Measurements from ENCODE around the gene TEX54. TPM values are rescaled to one million over a fixed set of nuclear protein-coding genes. Genes with fewer than 3 reads are reported as not detected.
A peak's percentile ranks its signal among the peaks of the same experiment; 100 is the strongest.

TEX54 gene
- total and polyA plus RNA-seq, 2 of the 4 experiments (the other 2 are of a cell fraction): not detected

Small RNAs within 50 kb of the gene (microRNA-seq; reads per million reads assigned to microRNA genes)
- 1.1 to 41.3 reads per million in 2 experiments for gene MIR6514 (ENCODE audit: insufficient read depth in 1 of 2, insufficient read length in 1 of 2, unreplicated experiment in 1 of 2)
- not detected for gene MIR6748 (ENCODE audit: unreplicated experiment)
- not detected for gene RF00099 (ENCODE audit: insufficient read depth, insufficient read length)
- gene RNU6-118P (ENCODE audit: insufficient read depth, insufficient read length): not detected
- gene SNORD22 (ENCODE audit: insufficient read depth, insufficient read length): not detected
- gene SNORD26 (ENCODE audit: insufficient read depth, insufficient read length): not detected
- gene SNORD27 (ENCODE audit: insufficient read depth, insufficient read length): not detected
- not detected for gene SNORD28 (ENCODE audit: insufficient read depth, insufficient read length)
- gene SNORD30 (ENCODE audit: insufficient read depth, insufficient read length): 51.7 reads per million, percentile 75 among the genes with 10 or more reads in this experiment

Small RNAs within 50 kb of the gene (small RNA-seq; reads per million reads assigned to genes)
- gene MIR6514: 0 to 7.2 (median 3.7) reads per million in 5 experiments
- 0 reads per million in 5 experiments for gene RF00099
- 0 reads per million in 5 experiments for gene RNU6-118P
- 0 reads per million in 5 experiments for gene SNORD22
- 0 reads per million in 5 experiments for gene SNORD26
- gene SNORD27: 0 reads per million in 5 experiments
- gene SNORD28: 0 reads per million in 5 experiments
- gene SNORD30: 4.6 to 261 (median 33.3) reads per million in 5 experiments

Other genes starting within 250 kb of the TEX54 start
- gene TUT1, start 241.3 kb downstream of the TEX54 start, total RNA-seq (2012; rRNA removed): 3.3 and 4.3 TPM in 2 replicates
- 10.1 TPM in 2 replicates for gene TUT1, start 241.3 kb downstream of the TEX54 start, polyA plus RNA-seq (2012; rRNA removed)
- gene MTA2, start 231.0 kb downstream of the TEX54 start, total RNA-seq (2012; rRNA removed): 126 and 136 TPM in 2 replicates
- 28.0 and 34.8 TPM in 2 replicates for gene MTA2, start 231.0 kb downstream of the TEX54 start, polyA plus RNA-seq (2012; rRNA removed)
- 4.4 and 5.0 TPM in 2 replicates for gene EML3, start 220.1 kb downstream of the TEX54 start, total RNA-seq (2012; rRNA removed)
- gene EML3, start 220.1 kb downstream of the TEX54 start, polyA plus RNA-seq (2012; rRNA removed): 24.7 and 26.1 TPM in 2 replicates
- gene ROM1, start 219.6 kb downstream of the TEX54 start, total RNA-seq (2012; rRNA removed): 2.2 TPM in 2 replicates
- 1.7 and 2.5 TPM in 2 replicates for gene ROM1, start 219.6 kb downstream of the TEX54 start, polyA plus RNA-seq (2012; rRNA removed)
- gene B3GAT3, start 210.9 kb downstream of the TEX54 start, total RNA-seq (2012; rRNA removed): 10.4 and 10.6 TPM in 2 replicates
- gene B3GAT3, start 210.9 kb downstream of the TEX54 start, polyA plus RNA-seq (2012; rRNA removed): 38.4 and 51.7 TPM in 2 replicates
- 182 and 209 TPM in 2 replicates for gene GANAB, start 186.2 kb downstream of the TEX54 start, total RNA-seq (2012; rRNA removed)
- 323 and 344 TPM in 2 replicates for gene GANAB, start 186.2 kb downstream of the TEX54 start, polyA plus RNA-seq (2012; rRNA removed)
- gene INTS5, start 179.5 kb downstream of the TEX54 start, total RNA-seq (2012; rRNA removed): 8.9 and 11.8 TPM in 2 replicates
- gene INTS5, start 179.5 kb downstream of the TEX54 start, polyA plus RNA-seq (2012; rRNA removed): 14.7 and 14.8 TPM in 2 replicates
- gene C11orf98, start 167.6 kb downstream of the TEX54 start, total RNA-seq (2012; rRNA removed): 41.2 and 53.6 TPM in 2 replicates
- 62.3 and 68.9 TPM in 2 replicates for gene C11orf98, start 167.6 kb downstream of the TEX54 start, polyA plus RNA-seq (2012; rRNA removed)
- 6.4 and 7.9 TPM in 2 replicates for gene CSKMT, start 167.5 kb downstream of the TEX54 start, total RNA-seq (2012; rRNA removed)
- 5.3 and 6.2 TPM in 2 replicates for gene CSKMT, start 167.5 kb downstream of the TEX54 start, polyA plus RNA-seq (2012; rRNA removed)
- gene UQCC3, start 161.2 kb downstream of the TEX54 start, total RNA-seq (2012; rRNA removed): 5.7 and 6.7 TPM in 2 replicates
- 9.7 and 13.7 TPM in 2 replicates for gene UQCC3, start 161.2 kb downstream of the TEX54 start, polyA plus RNA-seq (2012; rRNA removed)
- gene LBHD1, start 160.6 kb downstream of the TEX54 start, total RNA-seq (2012; rRNA removed): 1.4 and 1.6 TPM in 2 replicates
- gene LBHD1, start 160.6 kb downstream of the TEX54 start, polyA plus RNA-seq (2012; rRNA removed): 2.9 and 4.0 TPM in 2 replicates
- 50.0 and 83.0 TPM in 2 replicates for gene UBXN1, start 153.8 kb downstream of the TEX54 start, total RNA-seq (2012; rRNA removed)
- gene UBXN1, start 153.8 kb downstream of the TEX54 start, polyA plus RNA-seq (2012; rRNA removed): 81.6 and 96.9 TPM in 2 replicates
- 0.28 and 0.36 TPM in 2 replicates for gene LRRN4CL, start 143.3 kb downstream of the TEX54 start, total RNA-seq (2012; rRNA removed)
- gene LRRN4CL, start 143.3 kb downstream of the TEX54 start, polyA plus RNA-seq (2012; rRNA removed): 0.84 and 1.1 TPM in 2 replicates
- gene BSCL2, start 125.4 kb downstream of the TEX54 start, total RNA-seq (2012; rRNA removed): 19.4 and 26.2 TPM in 2 replicates
- 46.0 and 47.1 TPM in 2 replicates for gene BSCL2, start 125.4 kb downstream of the TEX54 start, polyA plus RNA-seq (2012; rRNA removed)
- gene GNG3, start 125.2 kb downstream of the TEX54 start, total RNA-seq (2012; rRNA removed): not detected in 2 replicates
- not detected in 2 replicates for gene GNG3, start 125.2 kb downstream of the TEX54 start, polyA plus RNA-seq (2012; rRNA removed)
- gene HNRNPUL2, start 105.4 kb downstream of the TEX54 start, total RNA-seq (2012; rRNA removed): 3.9 and 5.0 TPM in 2 replicates
- 25.5 and 30.2 TPM in 2 replicates for gene HNRNPUL2, start 105.4 kb downstream of the TEX54 start, polyA plus RNA-seq (2012; rRNA removed)
- gene TTC9C, start 104.4 kb downstream of the TEX54 start, total RNA-seq (2012; rRNA removed): 37.1 and 45.5 TPM in 2 replicates
- 29.1 and 32.9 TPM in 2 replicates for gene TTC9C, start 104.4 kb downstream of the TEX54 start, polyA plus RNA-seq (2012; rRNA removed)
- gene ZBTB3, start 78.7 kb downstream of the TEX54 start, total RNA-seq (2012; rRNA removed): 7.8 and 8.1 TPM in 2 replicates
- gene ZBTB3, start 78.7 kb downstream of the TEX54 start, polyA plus RNA-seq (2012; rRNA removed): 2.3 and 3.4 TPM in 2 replicates
- 110 and 154 TPM in 2 replicates for gene POLR2G, start 71.3 kb downstream of the TEX54 start, total RNA-seq (2012; rRNA removed)
- gene POLR2G, start 71.3 kb downstream of the TEX54 start, polyA plus RNA-seq (2012; rRNA removed): 157 and 165 TPM in 2 replicates
- 8.1 and 9.5 TPM in 2 replicates for gene TAF6L, start 61.4 kb downstream of the TEX54 start, total RNA-seq (2012; rRNA removed)
- 13.5 and 14.5 TPM in 2 replicates for gene TAF6L, start 61.4 kb downstream of the TEX54 start, polyA plus RNA-seq (2012; rRNA removed)
- gene TMEM179B, start 45.4 kb downstream of the TEX54 start, total RNA-seq (2012; rRNA removed): 20.0 and 29.4 TPM in 2 replicates
- 67.1 and 71.5 TPM in 2 replicates for gene TMEM179B, start 45.4 kb downstream of the TEX54 start, polyA plus RNA-seq (2012; rRNA removed)
- gene TMEM223, start 40.8 kb downstream of the TEX54 start, total RNA-seq (2012; rRNA removed): 9.7 and 14.2 TPM in 2 replicates
- gene TMEM223, start 40.8 kb downstream of the TEX54 start, polyA plus RNA-seq (2012; rRNA removed): 15.7 and 18.0 TPM in 2 replicates
- gene NXF1, start 27.4 kb downstream of the TEX54 start, total RNA-seq (2012; rRNA removed): 26.3 and 27.5 TPM in 2 replicates
- 90.4 and 97.4 TPM in 2 replicates for gene NXF1, start 27.4 kb downstream of the TEX54 start, polyA plus RNA-seq (2012; rRNA removed)
- gene STX5, start 790 bp downstream of the TEX54 start, total RNA-seq (2012; rRNA removed): 48.6 and 49.5 TPM in 2 replicates
- 43.1 and 43.5 TPM in 2 replicates for gene STX5, start 790 bp downstream of the TEX54 start, polyA plus RNA-seq (2012; rRNA removed)
- gene WDR74, start 6.7 kb upstream of the TEX54 start, total RNA-seq (2012; rRNA removed): 40.8 and 44.3 TPM in 2 replicates
- gene WDR74, start 6.7 kb upstream of the TEX54 start, polyA plus RNA-seq (2012; rRNA removed): 38.4 and 41.9 TPM in 2 replicates
- gene SLC3A2, start 48.1 kb upstream of the TEX54 start, total RNA-seq (2012; rRNA removed): 114 and 140 TPM in 2 replicates
- 239 TPM in 2 replicates for gene SLC3A2, start 48.1 kb upstream of the TEX54 start, polyA plus RNA-seq (2012; rRNA removed)
- gene CHRM1, start 88.5 kb upstream of the TEX54 start, total RNA-seq (2012; rRNA removed): not detected in 2 replicates
- not detected in 2 replicates for gene CHRM1, start 88.5 kb upstream of the TEX54 start, polyA plus RNA-seq (2012; rRNA removed)
- gene SLC22A6, start 152.1 kb upstream of the TEX54 start, total RNA-seq (2012; rRNA removed): not detected in 2 replicates
- gene SLC22A6, start 152.1 kb upstream of the TEX54 start, polyA plus RNA-seq (2012; rRNA removed): not detected in 2 replicates
- gene SLC22A8, start 183.0 kb upstream of the TEX54 start, total RNA-seq (2012; rRNA removed): not detected in 2 replicates
- not detected in 2 replicates for gene SLC22A8, start 183.0 kb upstream of the TEX54 start, polyA plus RNA-seq (2012; rRNA removed)